ENCODE results near the gene TRIP4. TPM values are rescaled to one million over a fixed set of nuclear protein-coding genes. Genes with fewer than 3 reads are reported as not detected.
A peak's percentile ranks its signal among the peaks of the same experiment; 100 is the strongest.

The TRIP4 gene
- total RNA-seq, 1 donor from 2014 or later, result 12.0 TPM

- peaks cover 0 to 8% (median 0%) of the 10 kb centered on the region in 3 donors for H3K36me3 ChIP-seq (ENCODE audit: control insufficient read depth in 3 of 3, insufficient read depth in 3 of 3, low read length in 3 of 3)
- H3K4me3 ChIP-seq (ENCODE audit: low read length in 3 of 3), result no peak overlapping the region
- no peaks in the 10 kb centered on the region for H3K9me3 ChIP-seq (ENCODE audit: control insufficient read depth in 3 of 3, low read length in 3 of 3)
- H3K27me3 ChIP-seq (ENCODE audit: control insufficient read depth in 3 of 3, insufficient read depth in 3 of 3, low read length in 3 of 3), result no peaks in the 10 kb centered on the region
- H3K9ac ChIP-seq (ENCODE audit: low read depth in 1 of 3, low read length in 3 of 3), result no peak overlapping the region
- peaks cover 23 to 29% (median 26%) of the 10 kb centered on the region in 3 donors for H3K4me1 ChIP-seq (ENCODE audit: control insufficient read depth in 3 of 3, insufficient read depth in 3 of 3, low read length in 3 of 3)
- no peak overlapping the region for H3K27ac ChIP-seq (ENCODE audit: low read depth, low read length)
Measured at GRCh38 chr15:64459066-64459781, 71.6 kb downstream of the TRIP4 start.

GRCh38 chr15:64460206-64460723 lies 72.6 kb downstream of the TRIP4 start, which contains the start of gene ZNF609:
Gene ZNF609, plus strand, starts transcription at chr15:64460578. Its CDS starts 38,842 bp downstream, at chr15:64499420.
- Histone ChIP-seq H3K27ac (ENCODE audit: low read depth, low read length) (peak within 1 kb of the TSS; percentile 52), H3K36me3 (ENCODE audit: control insufficient read depth in 3 of 3, insufficient read depth in 3 of 3, low read length in 3 of 3) (peaks cover 0 to 8% (median 0%) of the 10 kb centered on the region in 3 donors), H3K9ac (ENCODE audit: low read depth in 1 of 3, low read length in 3 of 3) (peak within 1 kb of the TSS; percentile 68 to 79 (median 75)), H3K4me3 (ENCODE audit: low read length in 3 of 3) (peak within 1 kb of the TSS; percentile 75 to 78 (median 76)), H3K4me1 (ENCODE audit: control insufficient read depth in 3 of 3, insufficient read depth in 3 of 3, low read length in 3 of 3) (peaks cover 34 to 37% (median 34%) of the 10 kb centered on the region in 3 donors), H3K27me3 (ENCODE audit: control insufficient read depth in 3 of 3, insufficient read depth in 3 of 3, low read length in 3 of 3) (no peaks in the 10 kb centered on the region), H3K9me3 (ENCODE audit: control insufficient read depth in 3 of 3, low read length in 3 of 3) (no peaks in the 10 kb centered on the region)

DNA sequence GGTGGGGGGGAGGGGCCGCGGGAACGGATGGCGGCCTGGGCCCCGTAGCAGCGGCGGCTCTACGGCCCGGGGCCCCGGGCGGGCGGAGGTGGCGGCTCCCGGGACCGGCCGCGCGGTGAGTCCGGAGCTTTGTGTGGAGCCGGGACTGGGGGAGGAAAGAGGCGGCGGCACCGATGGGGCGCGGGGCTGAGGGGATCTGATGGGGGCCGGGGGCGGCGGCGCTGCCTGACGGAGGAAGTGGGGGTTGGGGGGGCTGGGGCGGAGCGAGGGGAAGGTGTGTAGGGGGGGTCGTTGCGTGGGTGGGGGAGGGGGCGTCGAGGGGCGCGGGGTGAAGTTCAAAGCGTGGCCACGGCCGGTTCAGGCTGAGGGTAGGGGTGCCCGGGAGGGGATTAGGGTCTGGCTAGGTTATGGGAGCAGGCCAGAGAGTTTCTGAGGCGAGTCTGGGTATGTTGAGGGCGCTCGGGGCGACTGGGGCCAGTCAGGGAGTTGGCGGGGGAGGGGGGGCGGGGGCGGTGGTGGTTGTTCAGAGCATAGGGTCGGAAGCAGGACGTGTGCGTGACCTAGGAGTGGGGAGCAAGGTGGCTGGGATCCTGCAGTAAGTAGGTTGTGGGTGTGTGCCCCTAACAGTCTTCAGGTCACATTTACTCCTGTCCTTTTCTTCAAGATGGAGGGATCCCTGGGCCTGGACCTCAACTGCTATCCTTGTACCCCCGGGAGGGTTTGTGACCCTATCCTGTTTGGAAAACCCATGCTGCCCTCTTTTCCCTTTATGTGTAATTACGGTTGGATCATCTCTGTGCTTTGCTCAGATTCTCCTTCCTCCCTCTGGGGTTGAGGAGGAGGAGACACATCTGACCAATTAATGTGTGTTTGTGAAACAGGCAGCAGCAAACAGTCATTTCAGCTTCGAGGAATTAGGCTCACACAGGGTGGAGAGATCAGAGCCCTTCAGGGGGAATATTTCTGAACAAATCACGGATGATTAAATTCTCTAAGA lies 73.4 kb downstream of the TRIP4 start:
- Histone ChIP-seq H3K4me3 (ENCODE audit: low read length in 3 of 3) (peak overlapping the region; percentile 75 to 78 (median 76)), H3K27ac (ENCODE audit: low read depth, low read length) (peak overlapping the region; percentile 52), H3K9me3 (ENCODE audit: control insufficient read depth in 3 of 3, low read length in 3 of 3) (no peaks in the 10 kb centered on the region), H3K4me1 (ENCODE audit: control insufficient read depth in 3 of 3, insufficient read depth in 3 of 3, low read length in 3 of 3) (peaks cover 34 to 37% (median 34%) of the 10 kb centered on the region in 3 donors), H3K36me3 (ENCODE audit: control insufficient read depth in 3 of 3, insufficient read depth in 3 of 3, low read length in 3 of 3) (peaks cover 0 to 4% (median 0%) of the 10 kb centered on the region in 3 donors), H3K27me3 (ENCODE audit: control insufficient read depth in 3 of 3, insufficient read depth in 3 of 3, low read length in 3 of 3) (no peaks in the 10 kb centered on the region), H3K9ac (ENCODE audit: low read depth in 1 of 3, low read length in 3 of 3) (peak overlapping the region; percentile 58 to 79 (median 75))

DNA sequence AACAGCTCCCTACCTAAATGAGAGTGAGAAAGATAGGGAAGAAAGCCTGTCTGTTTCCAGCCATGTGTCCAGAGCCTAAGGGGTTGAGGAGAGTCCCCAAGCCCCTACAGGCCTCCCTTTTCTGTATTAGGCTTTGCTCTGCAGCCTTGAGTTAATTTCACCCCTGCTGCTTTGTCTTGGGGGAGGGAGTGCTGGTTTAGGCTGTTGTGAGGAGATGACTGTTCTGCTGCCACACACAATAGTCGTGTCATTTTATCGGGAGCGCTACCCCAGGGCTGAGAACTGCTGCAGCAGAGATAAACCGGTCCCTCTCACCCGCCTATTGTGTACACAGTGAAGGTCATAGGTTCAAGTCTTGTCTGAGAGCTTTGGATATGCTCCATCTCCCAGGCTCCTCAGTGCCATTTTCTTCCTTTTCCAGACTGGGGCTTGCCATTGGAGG lies 74.1 kb downstream of the TRIP4 start:
- H3K27me3 ChIP-seq (ENCODE audit: control insufficient read depth in 3 of 3, insufficient read depth in 3 of 3, low read length in 3 of 3), result no peaks in the 10 kb centered on the region
- H3K4me3 ChIP-seq (ENCODE audit: low read length in 3 of 3), result peak overlapping the region; percentile 75 to 78 (median 76)
- no peaks in the 10 kb centered on the region for H3K9me3 ChIP-seq (ENCODE audit: control insufficient read depth in 3 of 3, low read length in 3 of 3)
- H3K4me1 ChIP-seq (ENCODE audit: control insufficient read depth in 3 of 3, insufficient read depth in 3 of 3, low read length in 3 of 3), result peaks cover 35 to 43% (median 41%) of the 10 kb centered on the region in 3 donors
- H3K27ac ChIP-seq (ENCODE audit: low read depth, low read length), result peak overlapping the region; percentile 52
- H3K36me3 ChIP-seq (ENCODE audit: control insufficient read depth in 3 of 3, insufficient read depth in 3 of 3, low read length in 3 of 3), result peaks cover 0 to 3% (median 0%) of the 10 kb centered on the region in 3 donors
- peak overlapping the region in 2 of 3 donors; percentile 58 to 75 for H3K9ac ChIP-seq (ENCODE audit: low read depth in 1 of 3, low read length in 3 of 3)

GRCh38 chr15:64462492-64462891 lies 74.9 kb downstream of the TRIP4 start:
- H3K9me3 ChIP-seq (ENCODE audit: control insufficient read depth in 3 of 3, low read length in 3 of 3), result no peaks in the 10 kb centered on the region
- no peak overlapping the region for H3K9ac ChIP-seq (ENCODE audit: low read depth in 1 of 3, low read length in 3 of 3)
- H3K4me1 ChIP-seq (ENCODE audit: control insufficient read depth in 3 of 3, insufficient read depth in 3 of 3, low read length in 3 of 3), result peaks cover 38 to 49% (median 46%) of the 10 kb centered on the region in 3 donors
- H3K27me3 ChIP-seq (ENCODE audit: control insufficient read depth in 3 of 3, insufficient read depth in 3 of 3, low read length in 3 of 3), result no peaks in the 10 kb centered on the region
- no peak overlapping the region for H3K4me3 ChIP-seq (ENCODE audit: low read length in 3 of 3)
- no peak overlapping the region for H3K27ac ChIP-seq (ENCODE audit: low read depth, low read length)
- peaks cover 0 to 3% (median 0%) of the 10 kb centered on the region in 3 donors for H3K36me3 ChIP-seq (ENCODE audit: control insufficient read depth in 3 of 3, insufficient read depth in 3 of 3, low read length in 3 of 3)

GRCh38 chr15:64464276-64465005 lies 76.8 kb downstream of the TRIP4 start:
- H3K9me3 ChIP-seq (ENCODE audit: control insufficient read depth in 3 of 3, low read length in 3 of 3), result no peaks in the 10 kb centered on the region
- H3K27ac ChIP-seq (ENCODE audit: low read depth, low read length), result no peak overlapping the region
- no peak overlapping the region for H3K9ac ChIP-seq (ENCODE audit: low read depth in 1 of 3, low read length in 3 of 3)
- peaks cover 0 to 3% (median 0%) of the 10 kb centered on the region in 3 donors for H3K36me3 ChIP-seq (ENCODE audit: control insufficient read depth in 3 of 3, insufficient read depth in 3 of 3, low read length in 3 of 3)
- H3K27me3 ChIP-seq (ENCODE audit: control insufficient read depth in 3 of 3, insufficient read depth in 3 of 3, low read length in 3 of 3), result no peaks in the 10 kb centered on the region
- peaks cover 38 to 49% (median 46%) of the 10 kb centered on the region in 3 donors for H3K4me1 ChIP-seq (ENCODE audit: control insufficient read depth in 3 of 3, insufficient read depth in 3 of 3, low read length in 3 of 3)
- no peak overlapping the region for H3K4me3 ChIP-seq (ENCODE audit: low read length in 3 of 3)

- H3K9me3 ChIP-seq (ENCODE audit: control insufficient read depth in 3 of 3, low read length in 3 of 3), result no peaks in the 10 kb centered on the region
- H3K36me3 ChIP-seq (ENCODE audit: control insufficient read depth in 3 of 3, insufficient read depth in 3 of 3, low read length in 3 of 3), result peaks cover 0 to 3% (median 2%) of the 10 kb centered on the region in 3 donors
- peaks cover 33 to 40% (median 39%) of the 10 kb centered on the region in 3 donors for H3K4me1 ChIP-seq (ENCODE audit: control insufficient read depth in 3 of 3, insufficient read depth in 3 of 3, low read length in 3 of 3)
- H3K9ac ChIP-seq (ENCODE audit: low read depth in 1 of 3, low read length in 3 of 3), result peak overlapping the region in 1 of 3 donors; percentile 40
- H3K4me3 ChIP-seq (ENCODE audit: low read length in 3 of 3), result no peak overlapping the region
- H3K27me3 ChIP-seq (ENCODE audit: control insufficient read depth in 3 of 3, insufficient read depth in 3 of 3, low read length in 3 of 3), result no peaks in the 10 kb centered on the region
- no peak overlapping the region for H3K27ac ChIP-seq (ENCODE audit: low read depth, low read length)
Measured at GRCh38 chr15:64466408-64467141, 78.9 kb downstream of the TRIP4 start.

- Histone ChIP-seq H3K27ac (ENCODE audit: low read depth, low read length) (no peak overlapping the region), H3K36me3 (ENCODE audit: control insufficient read depth in 3 of 3, insufficient read depth in 3 of 3, low read length in 3 of 3) (peaks cover 0 to 2% (median 0%) of the 10 kb centered on the region in 3 donors), H3K4me1 (ENCODE audit: control insufficient read depth in 3 of 3, insufficient read depth in 3 of 3, low read length in 3 of 3) (peaks cover 0 to 6% (median 2%) of the 10 kb centered on the region in 3 donors), H3K9me3 (ENCODE audit: control insufficient read depth in 3 of 3, low read length in 3 of 3) (no peaks in the 10 kb centered on the region), H3K4me3 (ENCODE audit: low read length in 3 of 3) (no peak overlapping the region), H3K9ac (ENCODE audit: low read depth in 1 of 3, low read length in 3 of 3) (no peak overlapping the region), H3K27me3 (ENCODE audit: control insufficient read depth in 3 of 3, insufficient read depth in 3 of 3, low read length in 3 of 3) (no peaks in the 10 kb centered on the region)
Measured at GRCh38 chr15:64472161-64472560, 84.5 kb downstream of the TRIP4 start.
